GM21825 (cell line): Measurements from ENCODE around the gene LSM5.
"Not testable (repeated sequence)": the region's sequence is repeated elsewhere in the genome, so short reads cannot be mapped to it uniquely, and the experiment has no call there.

Experiments
- ATAC-seq: cut with Tn5 transposase; IDR thresholded peaks from one replicate; pipeline ENCODE4 v1.9.1; 2021; ENCODE audit warnings: mild to moderate bottlenecking, moderate library complexity; ENCODE audit not compliant: unreplicated experiment

The LSM5 gene

GRCh38 chr7:32506266-32507054 lies 16.3 kb upstream of the LSM5 start:
- ATAC-seq = no peak

- ATAC-seq = no peak
These were observed 12.5 kb upstream of the LSM5 start for GRCh38 chr7:32502728-32503127.

GRCh38 chr7:32501522-32501921 lies 11.3 kb upstream of the LSM5 start:
- ATAC-seq = no peak

DNA sequence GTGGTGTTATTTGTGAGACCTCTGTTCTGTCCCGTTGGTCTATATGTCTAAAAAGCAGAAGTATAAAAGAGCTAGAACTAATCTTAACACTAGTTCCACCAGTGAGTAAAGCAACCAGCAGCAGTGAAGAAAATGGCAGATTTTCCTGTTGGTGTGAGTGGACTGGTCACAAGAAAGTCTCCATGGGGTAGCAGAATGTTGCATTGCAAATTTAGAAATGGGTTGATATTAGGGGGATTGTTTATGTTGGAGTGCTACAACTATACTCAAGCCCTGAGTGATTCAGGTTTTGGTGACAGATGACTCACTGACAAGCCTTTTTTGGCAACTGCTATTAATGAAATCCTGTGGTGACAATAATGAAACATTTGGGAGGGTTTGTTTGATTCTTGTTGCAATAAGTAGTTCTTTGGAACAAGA lies 10.8 kb upstream of the LSM5 start:
- ATAC-seq = peak; percentile 65

- not testable (repeated sequence) for ATAC-seq
These were observed 10.0 kb upstream of the LSM5 start for GRCh38 chr7:32500216-32500615.

DNA sequence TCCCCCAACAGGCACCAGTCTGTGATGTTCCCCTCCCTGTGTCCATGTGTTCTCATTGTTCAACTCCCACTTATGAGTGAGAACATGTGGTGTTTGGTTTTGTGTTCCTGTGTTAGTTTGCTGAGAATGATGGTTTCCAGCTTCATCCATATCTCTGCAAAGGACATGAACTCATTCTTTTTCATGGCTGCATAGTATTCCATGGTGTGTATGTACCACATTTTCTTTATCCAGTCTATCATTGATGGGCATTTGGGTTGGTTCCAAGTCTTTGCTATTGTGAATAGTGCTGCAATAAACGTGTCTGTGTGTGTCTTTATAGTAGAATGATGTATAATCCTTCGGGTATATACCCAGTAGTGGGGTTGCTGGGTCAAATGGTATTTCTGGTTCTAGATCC lies 9.6 kb upstream of the LSM5 start:
- ATAC-seq = not testable (repeated sequence)

DNA sequence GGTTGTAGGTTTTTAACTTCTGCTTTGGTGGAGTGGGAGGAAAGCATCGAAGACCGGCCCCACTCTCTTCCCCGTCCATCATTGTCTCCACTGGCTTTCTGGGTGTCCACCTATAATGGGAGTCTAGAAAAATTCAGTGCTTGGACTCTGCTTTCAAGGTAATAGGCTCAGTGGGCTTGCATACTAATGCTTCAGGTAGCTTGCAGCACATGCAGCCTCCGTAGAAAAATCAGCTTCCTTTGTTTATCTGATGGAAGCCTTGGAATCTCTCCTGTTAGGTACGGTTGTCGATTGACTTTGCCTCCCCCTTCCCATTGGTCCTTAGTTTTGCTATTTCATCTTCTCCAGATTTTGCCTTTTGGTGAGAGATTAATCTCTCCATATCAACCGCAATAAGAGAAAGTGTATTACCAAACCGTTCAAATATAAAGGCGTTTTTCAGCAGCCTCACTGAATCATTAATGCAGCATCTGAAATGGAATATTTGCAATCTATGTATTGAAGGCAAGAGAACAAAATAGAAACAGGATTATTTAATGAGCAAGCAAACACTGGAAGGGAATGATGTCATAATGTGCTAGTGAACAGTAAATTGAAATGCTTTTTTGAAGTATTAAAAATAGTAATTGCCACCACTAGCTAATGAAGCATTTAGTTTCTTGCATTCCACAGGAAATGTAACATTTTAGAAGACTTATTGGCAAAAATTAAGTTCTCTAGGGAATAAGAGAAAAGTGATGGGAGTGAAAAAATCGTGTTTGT lies 6.1 kb upstream of the LSM5 start:
- ATAC-seq = no peak

DNA sequence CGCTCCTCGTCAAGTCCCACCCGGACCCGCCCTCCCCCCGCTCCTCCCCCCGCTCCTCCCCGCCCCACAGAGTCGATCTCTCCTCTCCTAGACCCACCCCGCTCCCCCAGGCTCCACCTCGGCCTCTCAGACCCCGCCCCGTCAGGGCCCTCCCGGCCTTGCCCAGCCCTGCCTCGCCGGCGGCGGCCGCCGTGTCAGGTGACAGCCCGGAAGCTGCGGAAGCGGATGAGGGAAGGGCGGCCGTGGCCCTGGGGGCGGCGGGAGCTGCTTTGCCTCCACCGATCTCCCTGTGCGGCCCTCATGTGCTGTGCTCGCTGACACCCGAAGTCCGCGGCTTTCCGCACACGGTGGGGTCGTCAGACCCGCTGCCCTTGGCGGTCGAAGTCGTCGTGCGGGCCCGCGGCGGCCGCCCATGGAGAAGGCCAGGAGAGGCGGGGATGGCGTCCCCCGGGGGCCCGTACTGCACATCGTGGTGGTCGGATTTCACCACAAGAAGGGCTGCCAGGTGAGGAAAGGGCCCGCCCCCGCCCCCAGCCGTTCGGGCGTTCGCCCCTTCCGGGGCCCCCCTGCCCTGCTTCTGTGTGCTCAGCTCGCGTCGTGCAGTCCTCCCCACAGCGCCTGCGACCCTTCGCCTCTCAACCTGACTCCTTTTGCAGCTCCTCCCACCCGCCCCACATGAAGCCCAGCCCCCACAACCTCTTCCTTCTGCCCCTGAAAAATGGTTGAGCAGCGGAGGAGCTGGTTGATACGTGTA lies 5.3 kb upstream of the LSM5 start, which contains the start of gene AVL9:
Gene AVL9 (plus strand): TSS at position 192 of the 754 bp plus-strand sequence. CDS start 221 bp downstream, at position 413.
- ATAC-seq = peak; percentile 96

GRCh38 chr7:32494946-32495297 lies 4.7 kb upstream of the LSM5 start:
- peak; percentile 1 for ATAC-seq

DNA sequence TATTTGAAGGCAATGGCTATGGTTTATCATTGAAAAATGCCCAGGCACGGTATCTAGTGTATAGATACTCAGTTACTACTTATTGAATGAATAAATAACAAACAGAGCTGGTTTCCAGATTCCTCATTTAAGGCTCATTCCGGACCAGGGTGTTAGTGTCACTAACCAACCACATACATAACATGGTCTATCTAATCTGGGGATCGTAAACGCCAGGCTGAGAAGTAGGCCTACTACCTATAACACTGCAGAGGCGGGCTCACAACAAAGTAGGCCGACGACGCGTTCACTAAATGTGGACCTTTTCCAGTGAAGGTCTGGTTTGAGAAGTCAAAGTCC lies 423 bp downstream of the LSM5 start:
- no peak for ATAC-seq

DNA sequence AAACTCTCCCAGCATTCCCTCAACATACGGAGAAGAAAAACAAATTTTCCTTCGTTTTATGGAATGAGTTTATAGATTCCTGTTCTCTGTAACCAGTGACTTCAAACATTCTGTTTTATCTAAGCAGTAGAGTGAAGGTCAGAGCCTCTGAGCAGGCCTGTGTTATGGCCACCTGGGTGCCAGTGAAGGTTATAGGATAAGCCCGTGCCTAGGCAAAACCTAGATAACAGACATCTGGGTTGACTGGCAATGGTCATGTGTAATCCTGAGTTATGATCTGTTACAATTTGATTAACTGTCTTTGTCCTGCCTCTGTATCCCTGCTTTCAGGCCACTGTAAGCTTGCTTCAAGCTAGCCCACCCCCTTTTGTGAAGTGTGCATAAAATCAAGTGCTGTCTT lies 8.3 kb downstream of the LSM5 start:
- ATAC-seq = no peak

DNA sequence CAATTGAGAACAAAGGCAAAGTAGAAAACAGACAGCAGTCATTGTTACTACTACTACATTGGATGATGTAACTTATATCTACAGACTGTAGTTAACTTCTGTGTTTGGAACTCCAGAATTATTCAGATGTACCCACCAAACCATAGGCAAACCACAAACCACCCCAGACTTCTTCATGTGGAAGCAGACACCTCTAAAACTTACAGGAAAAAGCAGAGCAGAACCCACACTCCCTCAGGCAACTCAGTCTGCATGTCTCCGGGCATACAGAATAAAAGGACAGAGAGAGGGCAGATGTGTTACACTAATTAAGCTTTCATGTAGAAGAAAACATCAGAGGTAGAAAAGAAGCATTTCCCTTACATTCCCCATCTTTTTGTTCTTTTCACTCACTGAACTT lies 9.0 kb downstream of the LSM5 start:
- ATAC-seq = no peak

GRCh38 chr7:32479574-32480200 lies 10.5 kb downstream of the LSM5 start:
- ATAC-seq = no peak

DNA sequence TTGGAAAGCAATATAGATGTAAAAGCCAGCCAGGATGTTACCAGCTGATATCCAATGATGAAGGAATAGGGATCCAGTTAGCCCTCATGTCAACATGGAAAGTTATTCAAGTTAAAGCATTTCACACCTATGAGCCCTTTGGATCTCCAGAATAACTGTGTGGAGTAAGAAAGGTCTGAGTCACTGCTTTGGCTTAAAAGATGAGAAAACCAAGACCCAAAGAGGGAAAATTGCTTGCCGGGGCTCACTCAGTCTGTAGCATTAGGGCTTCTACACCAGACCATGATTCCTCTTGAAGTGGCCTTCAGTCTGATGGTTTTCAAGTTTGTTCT lies 12.6 kb downstream of the LSM5 start:
- ATAC-seq = no peak

- no peak for ATAC-seq
These were observed 13.1 kb downstream of the LSM5 start for GRCh38 chr7:32476816-32477648.

DNA sequence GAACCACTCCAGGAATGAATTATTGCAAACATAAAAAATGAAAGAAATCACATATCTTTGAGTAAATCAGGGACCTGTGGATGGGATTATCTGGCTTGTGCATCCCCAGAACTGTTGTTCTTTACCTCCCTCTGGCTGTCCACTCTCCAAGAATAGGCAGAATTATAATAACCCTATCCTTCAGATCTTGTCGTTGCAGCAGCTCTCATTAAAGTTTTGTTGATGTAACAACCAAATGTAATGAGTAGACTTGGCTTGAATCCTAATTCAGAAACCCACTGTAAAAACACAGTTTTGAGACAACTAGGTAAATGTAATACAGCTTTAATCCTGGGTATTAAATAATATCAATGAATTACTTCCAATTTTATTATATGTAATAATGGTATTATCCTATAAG lies 16.2 kb downstream of the LSM5 start:
- ATAC-seq = no peak

DNA sequence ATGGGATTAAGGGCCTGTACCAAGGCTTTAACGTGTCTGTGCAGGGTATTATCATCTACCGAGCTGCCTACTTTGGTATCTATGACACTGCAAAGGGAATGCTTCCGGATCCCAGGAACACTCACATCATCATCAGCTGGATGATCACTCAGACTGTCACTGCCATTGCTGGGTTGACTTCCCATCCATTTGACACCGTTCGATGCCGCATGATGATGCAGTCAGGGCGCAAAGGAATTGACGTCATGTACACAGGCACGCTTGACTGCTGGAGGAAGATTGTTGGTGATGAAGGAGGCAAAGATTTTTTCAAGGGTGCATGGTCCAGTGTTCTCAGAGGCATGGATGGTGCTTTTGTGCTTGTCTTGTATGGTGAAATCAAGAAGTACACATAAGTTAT lies 18.2 kb downstream of the LSM5 start:
- ATAC-seq = no peak

DNA sequence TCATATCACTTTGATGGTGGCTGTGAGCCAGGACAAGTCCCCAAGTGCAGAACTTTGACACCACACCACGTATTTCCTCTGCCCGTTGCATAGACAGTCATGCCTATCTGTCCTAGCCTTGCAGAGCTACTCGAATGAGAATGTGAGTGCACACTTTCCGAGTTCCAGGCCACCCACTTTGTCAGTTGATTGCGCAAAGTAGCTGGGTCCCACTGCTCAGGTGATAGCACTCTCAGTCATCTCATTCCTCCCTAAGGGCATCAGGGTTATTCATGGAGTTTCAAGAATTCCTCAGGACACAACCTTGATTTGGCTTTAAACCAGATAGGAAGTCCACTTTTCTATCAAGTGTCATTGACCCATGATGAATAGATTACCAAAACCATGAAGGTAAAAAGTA lies 19.3 kb downstream of the LSM5 start:
- ATAC-seq = no peak

GRCh38 chr7:32470004-32470403 lies 20.2 kb downstream of the LSM5 start:
- not testable (repeated sequence) for ATAC-seq

GRCh38 chr7:32464641-32465416 lies 25.4 kb downstream of the LSM5 start:
- not testable (repeated sequence) for ATAC-seq
